GM21619 (cell line): ENCODE results near the gene LRIG2.
"Not testable (repeated sequence)": the region's sequence is repeated elsewhere in the genome, so short reads cannot be mapped to it uniquely, and the experiment has no call there.

Source experiments
- ATAC-seq: cut with Tn5 transposase; IDR thresholded peaks from one replicate; pipeline ENCODE4 v1.9.1; 2021; ENCODE audit not compliant: unreplicated experiment

LRIG2 gene

GRCh38 chr1:113158743-113159142 lies 85.7 kb downstream of the LRIG2 start:
- ATAC-seq, result not testable (repeated sequence)

- ATAC-seq, result no peak
These were observed 93.5 kb downstream of the LRIG2 start for GRCh38 chr1:113166473-113166872.

GRCh38 chr1:113168946-113169345 lies 95.9 kb downstream of the LRIG2 start:
- no peak for ATAC-seq

GRCh38 chr1:113169591-113169990 lies 96.6 kb downstream of the LRIG2 start:
- ATAC-seq, result no peak

- ATAC-seq, result no peak
These were observed 97.5 kb downstream of the LRIG2 start for GRCh38 chr1:113170519-113170918.

GRCh38 chr1:113178106-113178505 lies 105.1 kb downstream of the LRIG2 start:
- ATAC-seq, result peak; percentile 84

- no peak for ATAC-seq
These were observed 105.5 kb downstream of the LRIG2 start for GRCh38 chr1:113178522-113178921.
